ENCODE results near the gene FCRL4.

DNA sequence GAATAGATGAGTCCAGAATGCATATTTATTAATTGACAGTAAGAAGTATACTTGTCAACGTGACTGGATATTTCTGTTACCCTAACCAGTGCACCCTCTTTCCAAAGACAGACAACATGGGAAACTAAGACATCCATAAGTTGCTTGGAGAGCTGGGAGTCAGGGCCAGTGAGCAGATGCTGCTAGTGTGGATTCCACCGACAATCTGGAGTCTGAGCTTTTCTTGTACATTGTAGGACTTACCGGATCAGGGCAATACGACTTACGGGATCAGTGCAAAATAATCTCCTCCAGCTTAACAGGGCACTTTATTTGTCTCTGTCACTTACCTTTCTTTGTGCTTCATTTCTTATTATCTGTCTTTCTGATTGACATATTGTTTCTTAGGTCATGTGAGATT lies 24.6 kb upstream of the FCRL4 start:
- TF ChIP-seq CEBPB (IDR thresholded peaks at IDR 0.05) (no peak), NFIC (IDR thresholded peaks at IDR 0.05) (no peak)
- TF ChIP-seq, protein P1, sequence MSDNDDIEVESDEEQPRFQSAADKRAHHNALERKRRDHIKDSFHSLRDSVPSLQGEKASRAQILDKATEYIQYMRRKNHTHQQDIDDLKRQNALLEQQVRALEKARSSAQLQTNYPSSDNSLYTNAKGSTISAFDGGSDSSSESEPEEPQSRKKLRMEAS (IDR thresholded peaks at IDR 0.05), result no peak

Measured in Ishikawa (cell line).